Measurements from ENCODE around the gene LIN28B. TPM values are rescaled to one million over a fixed set of nuclear protein-coding genes. Genes with fewer than 3 reads are reported as not detected.
"Not testable (repeated sequence)": the region's sequence is repeated elsewhere in the genome, so short reads cannot be mapped to it uniquely, and the experiment has no call there.

The LIN28B gene
- total RNA-seq, 2 donors from 2014 or later: not detected

GRCh38 chr6:104983296-104983695, 26.4 kb downstream of the LIN28B start:
- TF ChIP-seq, protein P1, sequence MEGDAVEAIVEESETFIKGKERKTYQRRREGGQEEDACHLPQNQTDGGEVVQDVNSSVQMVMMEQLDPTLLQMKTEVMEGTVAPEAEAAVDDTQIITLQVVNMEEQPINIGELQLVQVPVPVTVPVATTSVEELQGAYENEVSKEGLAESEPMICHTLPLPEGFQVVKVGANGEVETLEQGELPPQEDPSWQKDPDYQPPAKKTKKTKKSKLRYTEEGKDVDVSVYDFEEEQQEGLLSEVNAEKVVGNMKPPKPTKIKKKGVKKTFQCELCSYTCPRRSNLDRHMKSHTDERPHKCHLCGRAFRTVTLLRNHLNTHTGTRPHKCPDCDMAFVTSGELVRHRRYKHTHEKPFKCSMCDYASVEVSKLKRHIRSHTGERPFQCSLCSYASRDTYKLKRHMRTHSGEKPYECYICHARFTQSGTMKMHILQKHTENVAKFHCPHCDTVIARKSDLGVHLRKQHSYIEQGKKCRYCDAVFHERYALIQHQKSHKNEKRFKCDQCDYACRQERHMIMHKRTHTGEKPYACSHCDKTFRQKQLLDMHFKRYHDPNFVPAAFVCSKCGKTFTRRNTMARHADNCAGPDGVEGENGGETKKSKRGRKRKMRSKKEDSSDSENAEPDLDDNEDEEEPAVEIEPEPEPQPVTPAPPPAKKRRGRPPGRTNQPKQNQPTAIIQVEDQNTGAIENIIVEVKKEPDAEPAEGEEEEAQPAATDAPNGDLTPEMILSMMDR (IDR thresholded peaks at IDR 0.05): no peak
- no peak for TF ChIP-seq POLR2A (IDR thresholded peaks at IDR 0.05)
- DNase-seq (no peak), ATAC-seq (no peak)
- Histone ChIP-seq H3K27me3 (no peaks in the 10 kb centered on the region), H3K27ac (no peak overlapping the region), H3K4me1 (no peaks in the 10 kb centered on the region), H3K36me3 (replicated peaks in 1 of 2; ENCODE audit: insufficient read depth in 1 of 2, low read depth in 2 of 2) (no peaks in the 10 kb centered on the region), H3K9me3 (no peaks in the 10 kb centered on the region), H3K4me3 (no peak overlapping the region)
- WGBS, 2 donors: 77 to 80% methylated on average over 5 of the region's 5 CpGs
- intact Hi-C loops (cut with DNase I): no loop called here

GRCh38 chr6:104983776-104984175, 26.9 kb downstream of the LIN28B start:
- H3K9me3 ChIP-seq: no peaks in the 10 kb centered on the region
- no peaks in the 10 kb centered on the region for H3K27me3 ChIP-seq
- ATAC-seq: no peak
- intact Hi-C loops (cut with DNase I): no loop called here
- no peak overlapping the region for H3K4me3 ChIP-seq
- DNase-seq: no peak
- H3K36me3 ChIP-seq (replicated peaks in 1 of 2; ENCODE audit: insufficient read depth in 1 of 2, low read depth in 2 of 2): no peaks in the 10 kb centered on the region
- H3K27ac ChIP-seq: no peak overlapping the region
- H3K4me1 ChIP-seq: no peaks in the 10 kb centered on the region
- no peak for TF ChIP-seq POLR2A (IDR thresholded peaks at IDR 0.05)
- TF ChIP-seq, protein P1 (IDR thresholded peaks at IDR 0.05): no peak
- 60 to 77% methylated on average over 4 of the region's 4 CpGs for WGBS, 2 donors

DNA sequence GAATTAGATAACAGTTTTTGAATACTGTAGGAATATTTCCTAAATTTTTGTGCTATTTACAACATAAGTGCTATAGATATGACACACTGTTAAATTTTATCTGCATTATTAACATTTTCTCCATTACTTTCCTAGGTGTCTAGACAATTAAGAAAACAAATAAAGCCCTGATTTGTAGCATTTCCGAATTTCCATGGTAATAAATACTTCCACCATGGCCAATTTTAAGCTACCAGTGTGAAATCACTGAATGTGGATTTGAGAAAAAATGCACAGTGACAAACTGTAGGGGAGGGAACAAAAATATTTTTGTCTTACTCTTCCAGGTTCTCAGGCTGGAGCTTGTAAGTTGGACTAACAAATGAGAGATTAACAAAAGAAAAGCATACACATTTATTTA, 27.9 kb downstream of the LIN28B start:
- no peak overlapping the region for H3K27ac ChIP-seq
- TF ChIP-seq POLR2A (IDR thresholded peaks at IDR 0.05): no peak
- TF ChIP-seq, protein P1 (IDR thresholded peaks at IDR 0.05): no peak
- H3K4me1 ChIP-seq: no peaks in the 10 kb centered on the region
- intact Hi-C loops (cut with DNase I): no loop called here
- H3K27me3 ChIP-seq: no peaks in the 10 kb centered on the region
- H3K4me3 ChIP-seq: no peak overlapping the region
- 26 to 33% methylated on average over 1 of the region's 1 CpG for WGBS, 2 donors
- H3K36me3 ChIP-seq (replicated peaks in 1 of 2; ENCODE audit: insufficient read depth in 1 of 2, low read depth in 2 of 2): no peaks in the 10 kb centered on the region
- H3K9me3 ChIP-seq: no peaks in the 10 kb centered on the region
- DNase-seq (no peak), ATAC-seq (no peak)

DNA sequence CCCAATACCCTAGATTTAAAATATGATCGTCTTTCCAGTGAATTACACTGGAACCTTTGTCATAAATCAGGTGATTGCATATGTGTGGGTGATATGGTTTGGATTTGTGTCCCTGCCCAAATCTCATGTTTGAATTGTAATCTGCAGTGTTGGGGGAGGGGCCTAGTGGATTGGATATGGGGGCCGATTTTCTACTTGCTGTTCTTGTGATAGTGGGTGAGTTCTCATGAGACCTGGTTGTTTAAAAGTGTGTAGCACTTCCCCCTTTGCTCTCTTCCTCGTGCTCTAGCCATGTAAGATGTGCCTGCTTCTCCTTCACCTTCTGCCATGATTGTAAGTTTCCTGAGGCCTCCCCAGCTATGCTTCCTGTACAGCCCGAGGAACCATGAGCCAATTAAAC, 29.0 kb downstream of the LIN28B start:
- H3K27me3 ChIP-seq; H3K27ac ChIP-seq; ATAC-seq; H3K9me3 ChIP-seq; intact Hi-C loops (cut with DNase I); H3K4me1 ChIP-seq; H3K4me3 ChIP-seq; H3K36me3 ChIP-seq (replicated peaks in 1 of 2; ENCODE audit: insufficient read depth in 1 of 2, low read depth in 2 of 2); DNase-seq: not testable (repeated sequence)
- 47 to 66% methylated on average over 4 of the region's 4 CpGs for WGBS, 2 donors

- no peak overlapping the region for H3K27ac ChIP-seq
- H3K9me3 ChIP-seq: no peaks in the 10 kb centered on the region
- no peaks in the 10 kb centered on the region for H3K36me3 ChIP-seq (replicated peaks in 1 of 2; ENCODE audit: insufficient read depth in 1 of 2, low read depth in 2 of 2)
- no peak for DNase-seq
- no peak overlapping the region for H3K4me3 ChIP-seq
- no peak for ATAC-seq
- 41 to 59% methylated on average over 3 of the region's 3 CpGs for WGBS, 2 donors
- TF ChIP-seq, protein P1 (IDR thresholded peaks at IDR 0.05): no peak
- TF ChIP-seq POLR2A (IDR thresholded peaks at IDR 0.05): no peak
- H3K27me3 ChIP-seq: no peaks in the 10 kb centered on the region
- no peaks in the 10 kb centered on the region for H3K4me1 ChIP-seq
- intact Hi-C loops (cut with DNase I): no loop called here
Observed at GRCh38 chr6:104986625-104987024, 29.7 kb downstream of the LIN28B start.
